ENCODE data around the gene KRTAP10-10.
"Not testable (repeated sequence)": the region's sequence is repeated elsewhere in the genome, so short reads cannot be mapped to it uniquely, and the experiment has no call there.

Gene KRTAP10-10

DNA sequence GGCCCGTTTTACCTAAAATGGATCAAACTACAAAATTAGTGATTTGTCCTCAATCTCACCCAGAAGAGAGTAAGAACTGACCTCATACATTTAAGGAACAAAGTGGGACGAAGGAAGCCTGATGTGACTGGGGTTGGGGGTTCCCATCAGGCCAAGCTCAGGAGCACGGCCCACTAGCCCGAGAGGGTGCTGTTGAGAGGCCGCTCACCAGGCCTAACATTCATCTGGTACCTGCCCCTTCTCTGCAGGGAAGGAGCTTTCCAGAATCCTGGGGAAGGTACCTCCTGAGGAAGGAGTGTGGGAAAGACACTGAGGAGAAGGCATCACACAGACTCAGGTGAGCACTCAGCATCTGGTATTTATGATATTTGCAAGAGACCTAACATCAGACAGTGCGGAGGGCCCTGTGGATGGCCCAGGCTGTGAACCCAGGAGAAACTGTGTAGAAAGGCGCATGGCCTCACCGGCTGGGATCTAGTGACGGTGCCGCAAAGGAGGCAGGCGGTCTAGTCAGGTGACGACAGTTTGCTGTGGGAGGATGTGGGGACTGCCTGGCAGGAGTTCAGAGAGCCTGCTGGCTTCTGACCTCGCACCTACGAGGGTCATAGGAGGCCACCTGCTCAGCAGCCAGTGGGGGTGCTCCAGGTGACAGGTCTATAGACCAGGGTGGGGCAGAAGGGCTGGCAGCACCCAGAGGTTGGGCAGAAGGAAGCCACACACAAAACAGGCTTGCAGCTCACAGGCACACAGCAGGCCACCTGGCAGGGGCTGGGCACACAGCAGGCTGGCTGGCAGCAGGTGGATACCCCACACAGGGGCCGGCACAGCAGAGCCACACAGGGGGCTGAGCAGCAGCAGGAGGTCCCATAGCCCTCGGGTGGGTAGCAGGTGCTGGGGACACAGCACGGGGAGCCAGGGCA is 16.8 kb downstream of the KRTAP10-10 start:
- no peak for DNase-seq

DNA sequence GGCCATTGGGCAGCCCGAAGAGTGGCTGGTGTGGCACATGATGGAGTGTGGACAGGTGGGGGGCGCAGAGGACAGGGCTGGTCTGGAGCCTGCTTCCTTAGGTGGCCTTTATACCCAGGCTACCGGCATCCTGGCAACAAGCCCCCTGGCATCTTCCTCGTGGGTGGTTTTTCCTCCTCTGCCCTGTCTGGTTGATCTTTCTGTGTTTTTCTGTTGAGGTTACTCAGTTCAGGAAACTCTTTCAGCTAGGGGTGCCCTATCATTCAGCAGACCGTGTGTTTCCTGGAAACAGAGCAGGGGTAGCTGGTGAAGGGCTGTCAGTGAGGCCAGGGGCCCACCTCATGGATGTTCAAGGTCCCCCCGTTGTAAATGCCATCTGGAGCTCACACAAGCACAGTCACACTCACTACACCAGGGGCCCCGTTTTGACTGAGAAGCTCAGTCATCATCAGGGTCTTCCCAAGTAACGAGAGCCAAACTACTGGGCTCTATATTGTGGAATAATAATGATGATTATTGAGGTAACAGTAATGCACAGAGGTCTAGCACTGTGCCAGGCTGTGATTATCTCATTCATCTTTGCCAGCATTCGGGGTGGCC is 17.5 kb downstream of the KRTAP10-10 start, which contains the start of gene KRTAP12-4:
Gene KRTAP12-4, minus strand, starts transcription at position 84 of the 600 bp plus-strand sequence. Its CDS starts 45 bp downstream, at position 39.
- no peak for DNase-seq

DNA sequence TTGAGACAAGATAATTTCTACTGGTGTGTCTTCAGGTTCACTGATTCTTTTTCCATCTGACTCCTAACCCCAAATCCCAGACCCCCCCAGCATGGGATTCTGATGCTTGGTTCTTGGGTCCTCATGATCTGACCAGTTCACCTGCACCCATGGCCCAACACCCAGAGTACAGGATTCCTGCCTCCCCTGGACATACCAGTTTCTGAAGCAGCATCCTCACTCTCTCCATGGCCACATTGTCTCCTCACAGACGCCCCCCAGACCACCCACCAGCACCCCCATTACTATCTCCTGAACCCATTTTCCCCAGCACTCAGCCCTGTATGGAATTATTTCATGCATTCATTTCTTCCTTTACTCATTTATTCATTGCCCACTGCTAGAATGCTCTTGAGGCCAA is 19.7 kb downstream of the KRTAP10-10 start:
- no peak for DNase-seq

DNA sequence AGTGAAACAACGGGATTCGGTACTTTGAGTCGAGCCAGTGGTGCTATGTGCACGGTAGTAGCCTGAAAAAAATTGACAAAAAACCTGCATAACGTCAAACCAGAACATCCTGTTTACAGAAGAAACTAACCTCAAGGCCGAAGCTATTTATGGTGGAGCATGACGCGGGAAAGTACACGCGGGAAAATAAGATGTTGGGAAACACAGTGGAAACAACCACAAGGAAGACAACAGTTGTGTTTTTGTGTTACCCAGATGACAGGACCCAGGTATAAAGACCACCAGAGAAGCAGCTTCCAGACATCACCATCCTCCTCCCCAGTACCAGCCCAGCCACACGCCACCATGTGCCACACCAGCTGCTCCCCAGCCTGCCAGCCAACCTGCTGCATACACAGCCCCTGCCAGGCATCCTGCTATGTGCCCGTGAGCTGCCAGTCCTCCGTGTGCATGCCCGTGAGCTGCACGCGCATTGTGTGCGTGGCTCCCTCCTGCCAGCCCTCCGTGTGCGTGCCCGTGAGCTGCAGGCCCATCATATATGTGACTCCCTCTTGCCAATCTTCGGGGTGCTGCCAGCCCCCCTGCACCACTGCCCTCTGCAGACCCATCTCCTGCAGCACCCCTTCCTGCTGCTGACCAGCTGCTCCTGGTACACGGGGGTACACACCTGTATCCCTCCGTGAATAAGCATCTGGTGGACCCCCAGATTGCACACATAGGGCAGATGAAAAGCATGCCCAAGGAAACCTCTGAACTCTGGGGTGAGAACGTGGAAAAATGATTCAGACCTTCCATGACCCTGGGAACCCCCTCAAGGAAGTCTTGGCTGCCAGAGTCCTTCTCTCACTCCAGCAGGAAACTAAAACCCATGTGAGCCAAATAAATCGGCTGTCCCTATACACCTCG is 20.7 kb downstream of the KRTAP10-10 start, which contains the start of gene KRTAP12-3:
Gene KRTAP12-3, plus strand, starts transcription at position 298 of the 906 bp plus-strand sequence. Its CDS starts 48 bp downstream, at position 346.
- DNase-seq: no peak

DNA sequence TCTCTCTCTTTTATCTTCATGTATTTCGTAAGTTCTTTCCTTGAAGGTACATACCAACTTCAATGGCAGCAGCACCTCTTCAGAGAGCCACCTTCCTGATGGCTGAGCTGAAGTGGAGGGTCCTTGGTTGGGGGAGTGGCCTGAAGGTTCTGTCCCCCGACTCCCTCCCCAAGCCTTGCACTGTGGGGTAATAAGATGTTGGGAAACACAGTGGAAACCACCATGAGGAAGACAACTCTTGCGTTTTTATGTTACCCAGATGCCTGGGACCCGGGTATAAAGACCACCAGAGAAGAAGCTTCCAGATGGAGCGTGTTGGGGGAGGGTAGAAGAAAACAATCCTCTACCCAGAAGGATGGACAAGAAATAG is 21.4 kb downstream of the KRTAP10-10 start:
- no peak for DNase-seq

DNA sequence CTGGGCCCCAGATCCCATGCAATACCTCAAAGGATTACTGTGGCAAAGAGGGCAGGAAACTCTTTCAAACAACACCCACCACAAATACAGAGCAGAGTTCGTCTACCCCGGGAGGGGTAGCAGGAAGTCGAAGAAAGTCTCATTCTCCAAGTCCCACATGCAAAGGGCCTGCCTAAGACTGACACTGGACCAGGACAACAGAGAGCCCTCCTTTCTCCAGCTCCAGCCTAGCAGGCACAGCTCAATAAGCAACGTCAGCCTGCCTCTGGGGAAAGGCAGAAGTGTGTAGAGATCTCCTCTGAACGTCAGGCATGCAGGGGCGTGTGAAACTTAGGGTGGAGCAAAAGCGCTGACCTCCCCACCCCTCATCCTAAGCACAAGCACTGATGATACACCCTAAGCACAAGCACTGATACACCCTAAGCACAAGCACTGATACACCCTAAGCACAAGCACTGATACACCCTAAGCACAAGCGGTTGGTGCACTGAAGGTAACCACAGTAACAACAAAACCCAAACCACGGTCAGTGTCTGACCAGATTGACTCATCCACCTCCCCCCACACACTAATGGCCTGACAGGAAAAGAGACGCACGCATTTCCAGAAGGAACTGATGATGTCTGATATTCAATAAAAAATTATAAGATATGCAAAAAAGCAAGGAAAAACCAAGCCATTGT is 21.9 kb downstream of the KRTAP10-10 start:
- no peak for DNase-seq

DNA sequence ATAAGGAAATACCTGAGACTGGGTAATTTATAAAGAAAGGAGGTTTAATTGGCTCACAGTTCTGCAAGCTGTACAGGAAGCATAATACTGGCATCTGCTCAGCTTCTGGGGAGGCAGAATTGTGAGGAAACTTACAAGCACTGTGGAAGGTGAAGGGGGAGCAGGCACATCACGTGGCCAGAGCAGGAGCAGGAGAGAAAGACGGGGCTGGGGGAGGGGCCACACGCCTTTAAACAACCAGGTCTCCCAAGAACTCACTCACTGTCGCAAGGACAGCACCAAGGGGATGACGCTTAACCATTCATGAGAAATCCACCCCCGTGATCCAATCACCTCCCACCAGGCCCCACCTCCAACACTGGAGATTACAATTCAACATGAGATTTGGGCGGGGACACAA is 24.4 kb downstream of the KRTAP10-10 start:
- not testable (repeated sequence) for DNase-seq

DNA sequence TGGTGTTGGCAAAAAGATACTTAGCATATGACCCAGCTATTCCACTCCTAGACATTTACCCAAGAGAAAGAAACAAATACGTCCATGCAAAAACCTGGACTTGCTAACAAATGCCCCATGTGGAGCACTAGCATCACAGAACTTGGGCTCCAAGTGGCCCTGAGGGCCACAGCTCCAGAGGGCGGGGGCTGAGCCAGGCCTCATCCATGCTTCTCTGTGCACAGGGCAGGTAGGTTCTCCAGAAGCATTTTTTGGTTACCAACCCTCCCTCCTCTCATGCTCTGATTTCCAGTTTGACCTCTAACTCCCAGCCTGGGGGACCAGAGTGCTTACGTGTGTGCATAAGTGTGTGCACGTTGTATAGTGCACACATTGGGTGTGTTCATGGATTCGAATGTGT is 27.5 kb downstream of the KRTAP10-10 start:
- no peak for DNase-seq

DNA sequence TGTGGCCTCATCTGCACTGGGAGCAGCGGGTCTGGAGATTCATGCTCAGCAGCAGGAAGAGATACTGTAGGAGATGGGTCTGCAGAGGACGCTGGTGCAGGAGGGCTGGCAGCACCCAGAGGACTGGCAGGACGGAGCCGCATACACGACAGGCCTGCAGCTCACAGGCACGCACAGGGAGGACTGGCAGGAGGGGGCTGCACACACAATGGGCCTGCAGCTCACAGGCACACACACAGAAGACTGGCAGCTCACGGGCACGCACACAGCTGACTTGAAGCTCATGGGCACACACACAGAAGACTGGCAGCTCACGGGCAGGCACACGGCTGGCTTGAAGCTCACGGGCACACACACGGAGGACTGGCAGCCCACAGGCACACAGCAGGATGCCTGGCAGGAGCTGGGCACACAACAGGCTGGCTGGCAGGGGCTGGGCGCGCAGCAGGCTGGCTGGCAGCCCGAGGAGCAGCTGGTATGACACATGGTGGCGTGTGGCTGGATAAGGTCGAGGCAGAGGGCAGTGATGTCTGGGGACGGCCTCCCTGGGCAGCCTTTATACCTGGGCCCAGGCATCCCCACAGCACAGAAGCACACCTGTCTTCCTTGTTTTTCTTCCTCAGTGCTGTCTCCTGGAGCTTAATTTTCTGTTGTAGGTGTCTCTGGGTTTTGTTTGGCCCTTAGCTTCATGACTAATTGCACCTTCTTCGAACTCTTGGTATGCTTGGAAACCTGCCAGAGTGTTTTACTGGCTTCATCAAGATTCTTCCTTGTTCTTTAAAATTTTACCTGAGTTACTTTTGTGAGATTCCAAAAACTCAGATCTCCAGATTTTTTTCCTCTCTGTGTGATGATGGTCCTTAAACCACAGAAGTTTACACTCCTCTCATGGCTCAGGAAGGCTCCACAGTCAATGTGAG is 29.5 kb downstream of the KRTAP10-10 start, which contains the start of gene KRTAP12-2:
Gene KRTAP12-2, minus strand, starts transcription at position 527 of the 920 bp plus-strand sequence. Its CDS starts 41 bp downstream, at position 486.
- no peak for DNase-seq

DNA sequence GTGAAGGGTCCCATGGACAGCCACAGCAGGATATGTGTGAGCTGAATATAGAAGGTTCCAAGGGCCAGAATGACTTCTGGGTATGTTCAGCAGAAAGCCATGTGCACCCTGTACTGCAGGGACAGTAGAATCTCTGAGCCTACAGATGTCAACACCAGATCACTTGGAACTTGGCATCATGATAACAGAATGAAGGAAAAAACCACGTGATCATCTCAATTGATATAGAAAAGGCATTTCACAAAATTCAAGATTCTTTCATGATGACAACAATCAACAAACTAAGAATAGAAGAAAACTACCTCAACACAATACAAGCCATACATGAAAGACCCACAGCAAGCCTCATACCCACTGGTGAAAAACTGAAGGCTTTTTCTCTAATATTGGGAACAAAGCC is 30.5 kb downstream of the KRTAP10-10 start:
- no peak for DNase-seq

DNA sequence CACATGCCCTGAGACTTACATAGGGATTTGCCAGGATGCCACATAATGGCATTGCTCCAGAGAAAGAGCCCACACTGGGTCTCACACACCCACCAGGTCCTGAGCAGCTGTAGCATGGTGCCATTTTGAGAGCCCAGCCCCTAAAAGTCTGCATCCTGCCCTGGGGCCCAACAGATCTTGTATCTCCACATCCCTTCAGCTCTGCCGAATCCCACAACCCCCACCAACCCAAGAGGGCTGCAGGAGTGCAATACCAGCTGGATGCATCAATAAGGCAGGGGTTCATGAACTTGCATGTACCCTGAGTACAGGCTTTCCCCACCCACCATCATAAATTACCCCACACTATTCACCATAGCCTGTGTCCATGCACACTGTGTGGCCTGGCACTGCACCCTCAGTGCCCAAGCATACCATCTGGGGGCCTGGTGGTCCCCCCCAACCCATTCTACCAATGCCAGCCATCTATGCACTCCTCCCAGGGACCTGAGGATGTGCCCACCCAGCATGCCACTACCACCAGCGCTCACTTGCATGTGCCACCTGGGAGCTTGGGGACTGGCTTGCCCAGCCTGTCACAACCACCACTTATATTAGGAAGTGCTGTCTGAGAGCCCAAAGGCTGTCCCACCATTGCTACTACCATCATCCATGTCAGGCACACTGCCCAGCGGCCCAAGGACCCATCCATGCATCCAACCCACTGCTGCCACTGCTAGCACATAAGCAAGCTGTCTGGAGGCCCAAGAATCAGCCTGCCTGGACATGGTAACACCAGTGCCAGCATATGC is 33.7 kb downstream of the KRTAP10-10 start:
- no peak for DNase-seq

DNA sequence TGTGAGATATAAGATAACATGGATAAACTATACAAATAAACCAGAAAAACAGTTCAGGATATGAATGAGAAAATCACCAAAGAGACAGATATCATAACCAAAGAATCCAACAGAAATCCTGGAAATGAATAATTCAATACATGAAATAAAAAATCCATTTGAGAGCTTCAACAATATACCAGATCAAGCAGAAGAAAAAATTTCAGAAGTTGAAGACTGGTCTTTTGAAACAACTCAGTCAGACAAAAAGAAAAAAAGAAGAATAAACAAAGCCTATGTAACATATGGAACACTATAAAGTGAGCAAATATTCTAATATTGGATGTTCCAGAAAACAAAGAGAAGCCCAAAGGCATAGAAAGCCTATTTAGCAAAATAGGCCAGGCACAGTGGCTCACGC is 34.8 kb downstream of the KRTAP10-10 start:
- DNase-seq: no peak

DNA sequence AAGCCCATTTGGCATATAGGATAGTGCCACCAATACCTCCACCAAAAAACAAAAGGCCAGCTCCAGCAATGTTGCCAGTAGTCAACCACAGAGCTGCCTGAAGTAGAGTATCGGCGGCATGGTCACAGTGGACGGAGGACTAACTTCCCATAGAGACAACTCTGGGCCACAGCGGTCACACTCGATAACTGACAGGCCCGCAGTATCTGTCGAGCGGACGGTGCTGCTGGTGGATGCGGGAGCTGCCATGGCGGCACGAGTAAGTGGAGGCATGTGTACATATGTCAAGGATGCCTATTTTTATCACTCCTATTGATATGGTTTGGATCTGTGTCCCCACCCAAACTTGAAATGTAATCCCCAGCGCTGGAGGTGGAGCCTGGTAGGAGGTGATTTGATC is 40.7 kb downstream of the KRTAP10-10 start:
- no peak for DNase-seq

DNA sequence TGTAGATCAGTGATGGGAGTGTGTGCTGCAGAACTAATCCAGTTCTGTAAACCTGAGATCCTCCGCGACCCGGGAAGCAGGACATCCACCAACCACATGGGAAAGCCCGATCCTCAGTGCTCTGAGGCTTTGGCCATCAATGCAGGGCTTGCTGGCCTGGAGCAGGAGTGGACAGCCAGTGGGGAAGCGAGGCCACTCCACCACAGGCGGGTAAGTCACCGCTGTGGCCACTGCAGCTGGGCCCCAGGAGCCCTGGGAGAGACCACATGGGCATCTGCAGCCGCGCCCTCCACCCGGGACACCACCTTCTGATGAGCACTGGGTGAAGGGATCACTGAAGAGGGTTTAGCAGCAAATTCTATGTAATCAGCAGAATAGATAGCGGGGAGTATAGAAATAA is 44.0 kb downstream of the KRTAP10-10 start:
- no peak for DNase-seq

DNA sequence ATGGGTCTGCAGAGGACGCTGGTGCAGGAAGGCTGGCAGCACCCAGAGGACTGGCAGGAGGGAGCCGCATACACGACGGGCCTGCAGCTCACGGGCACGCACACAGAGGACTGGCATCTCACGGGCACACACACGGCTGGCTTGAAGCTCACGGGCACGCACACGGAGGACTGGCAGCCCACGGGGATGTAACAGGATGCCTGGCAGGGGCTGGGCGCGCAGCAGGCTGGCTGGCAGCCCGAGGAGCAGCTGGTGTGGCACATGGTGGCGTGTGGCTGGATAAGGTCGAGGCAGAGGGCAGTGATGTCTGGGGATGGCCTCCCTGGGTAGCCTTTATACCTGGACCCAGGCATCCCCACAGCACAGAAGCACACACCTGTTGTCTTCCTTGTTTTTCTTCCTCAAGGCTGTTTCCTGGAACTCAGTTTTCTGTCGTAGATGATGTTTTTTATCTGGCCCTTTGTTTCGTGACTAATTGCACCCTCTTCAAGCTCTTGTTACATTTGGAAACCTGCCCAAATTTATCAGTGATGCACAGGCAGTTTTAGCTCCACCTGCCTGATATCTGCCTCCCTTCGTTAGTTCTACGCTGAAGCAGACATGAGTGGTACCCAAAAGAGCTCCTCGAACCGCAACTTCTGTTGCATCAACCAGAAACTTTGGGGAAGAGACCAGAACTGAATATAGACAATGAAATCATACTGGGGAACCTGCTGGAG is 44.9 kb downstream of the KRTAP10-10 start, which contains the start of gene KRTAP12-1:
Gene KRTAP12-1, minus strand, starts transcription at position 303 of the 719 bp plus-strand sequence. Its CDS starts 40 bp downstream, at position 263.
- DNase-seq: no peak

DNA sequence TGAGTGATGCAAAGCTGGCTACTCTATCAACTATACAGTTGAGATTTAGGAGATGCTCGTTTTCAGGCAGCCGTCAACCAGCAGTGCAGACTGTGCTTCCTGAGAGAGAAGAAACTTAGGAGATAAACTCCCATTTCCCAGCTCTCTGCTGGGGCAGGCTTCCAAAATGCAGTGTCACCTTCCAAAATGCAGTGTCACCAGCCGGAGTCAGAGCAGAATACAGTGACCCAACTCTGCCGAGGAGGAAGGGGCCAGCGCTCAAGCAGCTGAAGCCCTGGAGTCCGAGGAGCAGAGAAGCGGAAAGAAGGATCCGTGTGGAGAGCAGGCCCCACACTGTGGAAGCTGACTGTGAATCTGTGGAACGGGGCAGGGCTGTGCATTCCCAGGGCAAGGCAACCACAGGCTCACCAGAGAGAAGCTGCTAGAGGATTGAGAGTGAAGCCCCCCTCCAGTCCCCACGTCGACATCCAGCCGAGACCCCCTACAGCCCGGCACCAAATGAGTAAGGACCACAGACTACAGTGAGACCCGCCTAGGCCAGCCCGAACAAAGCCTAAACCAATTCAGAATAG is 45.5 kb downstream of the KRTAP10-10 start:
- DNase-seq: no peak

DNA sequence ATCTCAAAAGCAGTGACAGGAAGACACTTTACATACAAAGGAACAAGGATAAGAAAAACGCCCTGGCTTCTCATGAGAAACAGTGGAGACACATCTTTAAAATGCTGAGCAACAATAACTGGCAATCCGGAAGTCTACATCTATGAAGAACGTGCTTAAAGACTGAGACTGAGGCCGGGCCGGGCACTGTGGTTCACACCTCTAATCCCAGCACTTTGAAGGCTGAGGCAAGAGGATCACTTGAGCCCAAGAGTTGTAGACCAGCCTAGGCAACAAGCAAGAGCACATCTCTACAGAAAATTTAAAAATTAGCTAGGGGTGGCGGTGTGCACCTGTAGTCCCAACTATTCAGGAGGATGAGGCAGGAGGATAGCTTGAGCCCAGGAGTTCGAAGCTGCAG is 46.9 kb downstream of the KRTAP10-10 start:
- no peak for DNase-seq

DNA sequence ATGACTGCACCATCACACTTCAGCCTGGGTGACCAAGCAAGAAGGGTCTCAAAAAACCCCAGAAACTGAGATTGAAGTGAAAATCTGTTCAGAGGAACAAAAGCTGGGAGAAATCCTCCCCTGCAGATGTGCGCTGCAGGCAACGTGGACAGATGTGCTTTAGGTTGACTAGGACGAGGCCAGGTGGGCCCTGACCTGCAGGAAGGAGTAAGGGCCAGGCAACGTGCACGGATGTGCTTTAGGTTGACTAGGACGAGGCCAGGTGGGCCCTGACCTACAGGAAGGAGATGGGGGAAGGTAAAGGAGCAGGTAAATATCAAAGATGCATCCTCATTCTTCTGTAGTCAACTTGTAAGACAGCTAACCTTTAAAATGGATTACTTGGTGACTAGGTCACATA is 47.3 kb downstream of the KRTAP10-10 start:
- no peak for DNase-seq

DNA sequence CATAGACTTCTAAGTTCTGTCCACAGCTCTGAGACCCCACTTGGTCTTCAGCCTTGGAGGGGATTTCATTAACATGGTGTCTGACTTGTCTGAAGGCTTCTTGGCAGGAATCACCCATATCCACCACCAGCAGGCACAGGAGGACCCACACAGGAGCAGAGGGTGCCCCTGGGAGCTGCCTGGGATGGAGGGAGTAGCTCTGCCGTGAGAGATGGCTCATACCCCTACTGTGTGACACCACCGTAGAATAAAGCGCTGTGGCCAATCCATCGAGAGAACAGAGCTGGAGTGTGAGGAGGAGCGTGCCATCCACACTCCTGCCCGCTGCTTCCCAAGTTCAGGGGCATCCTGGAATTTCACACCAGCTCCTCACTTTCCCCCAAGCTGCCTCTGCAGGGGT is 47.9 kb downstream of the KRTAP10-10 start:
- not testable (repeated sequence) for DNase-seq

Measured in fibroblast of skin of right quadriceps (primary cell).